Colonic mucosa (tissue), 4 donors: ENCODE data around the gene PANK1. TPM values are rescaled to one million over a fixed set of nuclear protein-coding genes. Genes with fewer than 3 reads are reported as not detected.

Experiments used
- DNase-seq: peaks from one replicate; pipeline ENCODE4 v3.0.0-alpha.2; 2020
- H3K27ac ChIP-seq: fragments of 200-600 bp; one replicate; pipeline ENCODE4 v1.8.0; 2021
- H3K27me3 ChIP-seq: fragments of 200-600 bp; one replicate; pipeline ENCODE4 v1.8.0; 2021
- H3K36me3 ChIP-seq: fragments of 200-600 bp; one replicate; pipeline ENCODE4 v1.8.0; 2021
- H3K4me1 ChIP-seq: fragments of 200-600 bp; one replicate; pipeline ENCODE4 v1.8.0; 2021; ENCODE audit warnings: mild to moderate bottlenecking
- H3K4me3 ChIP-seq: fragments of 200-600 bp; one replicate; pipeline ENCODE4 v1.8.0; 2021
- H3K9ac ChIP-seq, 2 donors: one replicate each; pipeline ENCODE4 v1.7.0; 2013; ENCODE audit warnings: control low read depth in 2 of 2, low read depth in 2 of 2, low read length in 2 of 2
- H3K9me3 ChIP-seq: fragments of 200-600 bp; one replicate; pipeline ENCODE4 v1.8.0; 2021
- intact Hi-C: fragments of 100-400 bp; cut with DNase I; formaldehyde crosslinking; loops from one replicate; pipeline ENCODE4 v1.14.1; 2022
- total RNA-seq, 2 donors: library from RNA; stranded (reverse); fragmentation: NEBNext Ultra II Directional in 1 of 2; extraction: Animal tissue kit (Norgen Biotek cat#: 25700) in 1 of 2; gene quantifications; one replicate each; pipeline ENCODE4 v1.2.1, GENCODE V29; 2021
- TF ChIP-seq, protein P1 (sequence below): fragments of 200-600 bp; IDR thresholded peaks from one replicate; pipeline ENCODE4 v1.8.0; 2022; ENCODE audit warnings: antibody characterized with exemption, mild to moderate bottlenecking
- donor health status: healthy.
- donor health status: DM: no; HTN: no; CAD: no.
- donor health status: DM: no; HTN: no; CAD: no.

PANK1 gene
- total RNA-seq, 2 donors from 2014 or later = 22.8 to 55.4 TPM

DNA sequence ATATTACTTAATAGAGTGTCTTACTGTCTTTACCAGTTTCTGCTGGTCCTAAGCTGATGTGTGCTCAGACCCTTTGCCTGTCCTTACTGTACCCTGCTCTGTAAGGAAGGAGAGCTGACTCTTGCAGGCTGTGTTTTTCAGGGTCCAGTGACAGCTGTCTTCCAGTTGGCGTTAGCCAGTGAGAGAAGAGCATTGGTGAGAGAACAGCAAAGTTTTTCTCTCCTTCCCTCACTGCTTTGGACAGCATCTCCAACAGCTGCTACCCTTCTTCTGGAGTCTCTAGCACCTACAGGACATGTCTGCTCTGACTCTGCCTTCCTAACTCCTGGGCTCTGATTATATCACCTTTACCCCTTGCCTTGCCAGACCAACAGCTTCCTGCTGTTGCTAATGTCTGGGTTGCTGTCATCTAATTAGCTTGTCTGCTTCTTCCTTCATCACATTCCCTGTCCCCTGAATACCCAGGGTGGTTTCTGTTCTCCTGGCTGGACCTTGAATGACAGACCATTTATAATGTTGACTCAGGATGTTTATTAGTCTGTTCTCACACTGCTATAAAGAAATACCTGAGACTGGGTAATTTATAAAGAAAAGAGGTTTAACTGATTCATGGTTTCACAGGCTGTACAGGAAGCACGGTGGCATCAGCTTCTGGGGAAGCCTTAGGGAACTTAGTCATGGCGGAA lies 23.5 kb upstream of the PANK1 start:
- Histone ChIP-seq H3K36me3 (no peaks in the 10 kb centered on the region), H3K9me3 (no peaks in the 10 kb centered on the region), H3K27me3 (no peaks in the 10 kb centered on the region), H3K4me3 (no peak overlapping the region), H3K27ac (peak overlapping the region; percentile 79), H3K9ac (no peak overlapping the region), H3K4me1 (no peaks in the 10 kb centered on the region)
- intact Hi-C loops = no loop called here
- TF ChIP-seq, protein P1, sequence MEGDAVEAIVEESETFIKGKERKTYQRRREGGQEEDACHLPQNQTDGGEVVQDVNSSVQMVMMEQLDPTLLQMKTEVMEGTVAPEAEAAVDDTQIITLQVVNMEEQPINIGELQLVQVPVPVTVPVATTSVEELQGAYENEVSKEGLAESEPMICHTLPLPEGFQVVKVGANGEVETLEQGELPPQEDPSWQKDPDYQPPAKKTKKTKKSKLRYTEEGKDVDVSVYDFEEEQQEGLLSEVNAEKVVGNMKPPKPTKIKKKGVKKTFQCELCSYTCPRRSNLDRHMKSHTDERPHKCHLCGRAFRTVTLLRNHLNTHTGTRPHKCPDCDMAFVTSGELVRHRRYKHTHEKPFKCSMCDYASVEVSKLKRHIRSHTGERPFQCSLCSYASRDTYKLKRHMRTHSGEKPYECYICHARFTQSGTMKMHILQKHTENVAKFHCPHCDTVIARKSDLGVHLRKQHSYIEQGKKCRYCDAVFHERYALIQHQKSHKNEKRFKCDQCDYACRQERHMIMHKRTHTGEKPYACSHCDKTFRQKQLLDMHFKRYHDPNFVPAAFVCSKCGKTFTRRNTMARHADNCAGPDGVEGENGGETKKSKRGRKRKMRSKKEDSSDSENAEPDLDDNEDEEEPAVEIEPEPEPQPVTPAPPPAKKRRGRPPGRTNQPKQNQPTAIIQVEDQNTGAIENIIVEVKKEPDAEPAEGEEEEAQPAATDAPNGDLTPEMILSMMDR = no peak
- DNase-seq = no peak

DNA sequence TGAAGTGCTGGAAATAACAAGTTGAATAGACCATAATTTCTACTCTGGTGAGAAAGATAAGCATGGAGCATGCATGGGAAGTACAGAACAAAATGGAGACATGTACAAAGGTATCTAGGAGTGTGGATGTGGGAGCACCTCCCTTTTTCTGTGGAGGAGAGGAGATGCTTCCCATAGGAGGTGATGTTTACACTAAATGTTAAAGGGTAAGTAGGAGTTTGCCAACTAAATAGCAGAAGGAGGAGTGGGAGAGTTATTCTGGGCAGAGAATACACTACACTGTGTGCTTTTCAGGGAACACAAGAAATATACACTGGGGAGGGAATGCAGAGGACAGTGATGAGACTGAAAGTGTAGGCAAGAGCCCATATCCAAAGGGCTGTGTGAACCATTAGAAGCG lies 21.1 kb upstream of the PANK1 start:
- H3K27ac ChIP-seq = no peak overlapping the region
- intact Hi-C loops = no loop called here
- H3K4me1 ChIP-seq = no peaks in the 10 kb centered on the region
- H3K4me3 ChIP-seq = no peak overlapping the region
- TF ChIP-seq, protein P1 = no peak
- H3K9me3 ChIP-seq = no peaks in the 10 kb centered on the region
- H3K36me3 ChIP-seq = no peaks in the 10 kb centered on the region
- H3K9ac ChIP-seq = no peak overlapping the region
- H3K27me3 ChIP-seq = no peaks in the 10 kb centered on the region
- no peak for DNase-seq

GRCh38 chr10:89665302-89665701 lies 20.3 kb upstream of the PANK1 start:
- H3K4me1 ChIP-seq = no peaks in the 10 kb centered on the region
- H3K9ac ChIP-seq = no peak overlapping the region
- TF ChIP-seq, protein P1 = no peak
- no peak overlapping the region for H3K4me3 ChIP-seq
- DNase-seq = no peak
- H3K36me3 ChIP-seq = no peaks in the 10 kb centered on the region
- H3K27me3 ChIP-seq = no peaks in the 10 kb centered on the region
- intact Hi-C loops = no loop called here
- no peaks in the 10 kb centered on the region for H3K9me3 ChIP-seq
- H3K27ac ChIP-seq = no peak overlapping the region

DNA sequence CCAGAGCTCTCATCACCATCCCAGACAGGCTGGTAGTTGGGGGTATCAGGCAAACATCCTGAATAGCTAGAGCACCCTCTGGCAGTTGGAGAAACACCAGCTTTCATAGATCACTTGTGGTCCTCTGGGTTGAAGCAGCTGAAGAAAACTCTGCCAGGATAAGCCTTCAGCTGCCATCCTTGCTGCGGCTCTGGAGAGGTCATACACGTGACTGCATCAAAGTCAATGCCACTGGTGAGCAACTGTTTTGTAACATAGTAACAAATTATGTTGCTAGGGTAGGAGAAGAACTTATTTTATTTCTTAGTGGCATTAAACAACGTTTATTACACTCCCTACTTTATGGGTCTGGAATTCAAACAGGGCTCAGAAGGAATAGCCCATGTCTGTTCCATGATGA lies 19.2 kb upstream of the PANK1 start:
- no peak overlapping the region for H3K9ac ChIP-seq
- no peak overlapping the region for H3K4me3 ChIP-seq
- no peak overlapping the region for H3K27ac ChIP-seq
- no peak for DNase-seq
- no peaks in the 10 kb centered on the region for H3K9me3 ChIP-seq
- H3K27me3 ChIP-seq = no peaks in the 10 kb centered on the region
- H3K36me3 ChIP-seq = no peaks in the 10 kb centered on the region
- TF ChIP-seq, protein P1 = no peak
- intact Hi-C loops = no loop called here
- H3K4me1 ChIP-seq = no peaks in the 10 kb centered on the region

- Histone ChIP-seq H3K36me3 (no peaks in the 10 kb centered on the region), H3K27me3 (no peaks in the 10 kb centered on the region), H3K4me1 (no peaks in the 10 kb centered on the region), H3K9me3 (no peaks in the 10 kb centered on the region), H3K9ac (no peak overlapping the region), H3K4me3 (no peak overlapping the region), H3K27ac (no peak overlapping the region)
- intact Hi-C loops = no loop called here
- TF ChIP-seq, protein P1 = no peak
- DNase-seq = no peak
These were observed 18.1 kb upstream of the PANK1 start for GRCh38 chr10:89663144-89663543.
